HEK293T (cell line): ENCODE data around the gene ANXA3.

Experiments used
- CTCF ChIA-PET: fragments of 350-600 bp; formaldehyde crosslinking; extraction: SDS; loops from one replicate; lab custom pipeline; 2021; ENCODE audit warnings: antibody characterized with exemption, inconsistent platforms; lab: Yijun Ruan, JAX
- POLR2A ChIA-PET: fragments of 350-600 bp; formaldehyde crosslinking; extraction: SDS; loops from one replicate; lab custom pipeline; 2020; ENCODE audit warnings: antibody characterized with exemption, inconsistent platforms; lab: Yijun Ruan, JAX
- DNase-seq: peaks from one replicate; pipeline ENCODE4 v3.0.0; 2012; ENCODE audit warnings: mixed read lengths; ENCODE audit errors: extremely low spot score
- ARNT ChIP-seq: fragments of 450-650 bp; IDR thresholded peaks from 2 replicates; pipeline ENCODE4 v1.6.1; 2017; ENCODE audit warnings: mild to moderate bottlenecking
- BHLHE40 ChIP-seq: fragments of 450-650 bp; IDR thresholded peaks from 2 replicates; pipeline ENCODE4 v1.6.1; 2016; ENCODE audit warnings: mild to moderate bottlenecking, moderate library complexity, borderline replicate concordance
- CTBP1 ChIP-seq: fragments of 450-650 bp; IDR thresholded peaks from 2 replicates; pipeline ENCODE4 v1.6.1; 2016; ENCODE audit warnings: borderline replicate concordance
- ELF4 ChIP-seq: fragments of 450-650 bp; IDR thresholded peaks from 2 replicates; pipeline ENCODE4 v1.6.1; 2017; ENCODE audit warnings: antibody characterized with exemption
- FOXA1 ChIP-seq: fragments of 450-650 bp; IDR thresholded peaks from 2 replicates; pipeline ENCODE4 v1.6.1; 2016; ENCODE audit warnings: mild to moderate bottlenecking
- FOXK2 ChIP-seq: fragments of 450-650 bp; IDR thresholded peaks from 2 replicates; pipeline ENCODE4 v1.6.1; 2016; ENCODE audit warnings: mild to moderate bottlenecking
- FOXM1 ChIP-seq: fragments of 450-650 bp; IDR thresholded peaks from 2 replicates; pipeline ENCODE4 v1.6.1; 2017; ENCODE audit warnings: mild to moderate bottlenecking, borderline replicate concordance
- HDGF ChIP-seq: fragments of 450-650 bp; IDR thresholded peaks from 2 replicates; pipeline ENCODE4 v1.6.1; 2017; ENCODE audit warnings: antibody characterized with exemption, borderline replicate concordance
- L3MBTL2 ChIP-seq: fragments of 450-650 bp; conservative IDR thresholded peaks from 2 replicates; pipeline ENCODE4 v1.6.1; 2016; ENCODE audit warnings: mild to moderate bottlenecking
- LEF1 ChIP-seq: fragments of 450-650 bp; IDR thresholded peaks from 2 replicates; pipeline ENCODE4 v1.6.1; 2017; ENCODE audit warnings: mild to moderate bottlenecking, borderline replicate concordance
- NFRKB ChIP-seq: fragments of 450-650 bp; IDR thresholded peaks from 2 replicates; pipeline ENCODE4 v1.6.1; 2016; ENCODE audit warnings: mild to moderate bottlenecking, moderate library complexity
- SP1 ChIP-seq: fragments of 450-650 bp; IDR thresholded peaks from 2 replicates; pipeline ENCODE4 v1.6.1; 2017
- SUZ12 ChIP-seq: fragments of 450-650 bp; IDR thresholded peaks from 2 replicates; pipeline ENCODE4 v1.6.1; 2016; ENCODE audit warnings: mild to moderate bottlenecking
- TARDBP ChIP-seq: fragments of 450-650 bp; IDR thresholded peaks from 2 replicates; pipeline ENCODE4 v1.6.1; 2016
- ZNF384 ChIP-seq: fragments of 450-650 bp; IDR thresholded peaks from 2 replicates; pipeline ENCODE4 v1.6.1; 2016
- TF ChIP-seq, protein P1 (sequence below): fragments of 450-650 bp; IDR thresholded peaks from 2 replicates; pipeline ENCODE4 v1.6.1; 2016

Gene ANXA3

DNA sequence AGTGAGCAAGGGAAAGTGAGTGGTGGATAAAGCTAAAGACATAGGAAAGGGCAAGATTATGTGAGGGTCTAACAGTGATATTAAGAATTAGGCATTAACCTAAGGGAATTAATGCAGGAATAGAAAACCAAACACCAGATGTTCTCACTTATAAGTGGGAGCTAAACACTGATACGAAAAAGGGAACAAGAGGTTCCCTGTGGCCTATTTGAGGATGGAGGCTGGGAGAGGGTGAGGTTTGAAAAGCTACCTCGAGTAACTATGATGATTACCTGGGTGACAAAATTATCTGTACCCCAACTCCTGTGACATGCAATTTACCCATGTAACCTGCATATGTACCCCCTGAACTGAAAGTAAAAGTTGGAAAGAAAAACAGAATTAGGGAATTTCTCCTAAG lies 79.0 kb downstream of the ANXA3 start:
- no peak for TF ChIP-seq SUZ12
- TF ChIP-seq ELF4, result no peak
- TF ChIP-seq TARDBP, result no peak
- no peak for TF ChIP-seq LEF1
- DNase-seq, result no peak
- ChIA-PET POLR2A (no interaction called here), CTCF (no interaction called here)

DNA sequence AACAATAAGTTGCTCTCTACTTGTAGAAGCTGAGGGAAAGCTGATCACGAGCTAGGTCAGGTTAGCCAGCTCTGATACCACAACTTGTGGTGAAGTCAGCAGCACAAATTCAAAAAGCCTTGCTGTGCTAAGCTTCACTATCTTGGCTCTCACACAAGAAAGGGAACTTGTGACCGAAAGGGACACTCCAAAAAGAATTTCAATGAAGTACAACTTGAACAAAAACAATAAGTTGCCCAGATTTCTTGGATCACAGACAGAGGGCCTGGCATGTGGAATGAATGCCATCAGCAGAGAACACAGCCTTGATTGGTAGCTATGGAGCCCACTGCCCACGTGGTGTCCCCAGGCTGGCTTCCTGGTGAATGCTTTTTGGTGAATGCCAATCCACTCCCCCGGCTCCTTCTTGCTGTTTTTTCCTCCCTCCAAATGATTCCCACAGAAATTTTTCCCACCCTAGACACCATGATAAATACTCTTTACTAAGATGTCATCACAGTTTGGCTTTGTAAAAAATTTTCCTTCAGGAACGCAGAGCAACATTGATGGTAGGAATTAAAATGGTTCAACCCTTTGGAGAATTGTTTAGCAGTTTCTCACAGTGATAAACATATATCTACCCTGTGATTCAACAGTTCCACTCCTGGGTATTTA lies 82.6 kb downstream of the ANXA3 start:
- CTCF ChIA-PET, result no interaction called here
- TF ChIP-seq L3MBTL2 (no peak), CTBP1 (no peak), ZNF384 (no peak), FOXK2 (no peak), SP1 (no peak), FOXM1 (no peak), NFRKB (no peak), ELF4 (no peak), FOXA1 (no peak), SUZ12 (no peak), ARNT (no peak), HDGF (no peak), BHLHE40 (no peak)
- TF ChIP-seq, protein P1, sequence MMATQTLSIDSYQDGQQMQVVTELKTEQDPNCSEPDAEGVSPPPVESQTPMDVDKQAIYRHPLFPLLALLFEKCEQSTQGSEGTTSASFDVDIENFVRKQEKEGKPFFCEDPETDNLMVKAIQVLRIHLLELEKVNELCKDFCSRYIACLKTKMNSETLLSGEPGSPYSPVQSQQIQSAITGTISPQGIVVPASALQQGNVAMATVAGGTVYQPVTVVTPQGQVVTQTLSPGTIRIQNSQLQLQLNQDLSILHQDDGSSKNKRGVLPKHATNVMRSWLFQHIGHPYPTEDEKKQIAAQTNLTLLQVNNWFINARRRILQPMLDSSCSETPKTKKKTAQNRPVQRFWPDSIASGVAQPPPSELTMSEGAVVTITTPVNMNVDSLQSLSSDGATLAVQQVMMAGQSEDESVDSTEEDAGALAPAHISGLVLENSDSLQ, result no peak
- POLR2A ChIA-PET, result no interaction called here
- DNase-seq, result no peak

DNA sequence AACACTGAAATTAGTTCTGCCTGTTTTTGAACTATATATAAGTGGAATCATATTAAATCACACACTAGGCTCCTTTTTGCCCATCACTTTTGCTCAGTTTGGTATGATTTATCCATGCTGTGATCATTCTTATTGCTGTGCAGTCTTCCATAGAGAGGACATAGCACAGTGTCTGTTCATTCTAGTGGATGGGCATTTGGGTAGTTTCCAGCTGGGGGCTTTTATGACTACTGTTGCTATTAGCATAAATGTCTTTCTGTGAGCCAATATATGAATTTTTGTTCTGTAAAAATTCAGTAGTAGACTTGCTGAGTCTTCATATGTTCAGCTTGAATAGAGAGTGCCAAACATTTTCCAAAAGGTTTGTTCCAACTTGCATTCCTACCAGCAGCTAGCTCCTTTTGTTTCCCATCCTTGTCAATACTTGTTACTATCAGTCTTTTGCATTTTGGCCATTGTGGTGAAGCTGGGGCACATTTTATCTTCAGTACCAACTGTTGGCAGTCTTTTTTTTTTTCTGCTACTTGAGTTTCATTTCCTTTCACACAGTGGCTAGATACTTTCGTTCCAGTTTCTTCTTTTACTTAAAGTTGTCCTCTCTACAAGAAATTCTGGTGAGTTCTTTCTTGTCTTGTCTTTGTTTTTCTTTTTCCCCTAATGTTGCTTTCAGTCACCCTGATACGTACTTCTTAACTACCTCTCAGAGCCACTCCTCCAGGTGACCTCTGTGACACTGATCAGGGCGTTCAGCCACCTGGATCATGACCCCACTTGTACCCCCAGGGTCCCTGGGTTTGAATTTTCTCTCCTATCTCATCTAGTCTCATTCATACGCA lies 87.0 kb downstream of the ANXA3 start:
- CTCF ChIA-PET, result no interaction called here
- no peak for DNase-seq
- no peak for TF ChIP-seq TARDBP
- TF ChIP-seq L3MBTL2, result no peak
- TF ChIP-seq FOXK2, result no peak
- TF ChIP-seq SUZ12, result no peak
- no peak for TF ChIP-seq LEF1
- no peak for TF ChIP-seq SP1
- TF ChIP-seq, protein P1, result no peak
- TF ChIP-seq ELF4, result no peak
- TF ChIP-seq BHLHE40, result no peak
- no peak for TF ChIP-seq HDGF
- no peak for TF ChIP-seq CTBP1
- no peak for TF ChIP-seq FOXM1
- no peak for TF ChIP-seq ZNF384
- TF ChIP-seq FOXA1, result no peak
- TF ChIP-seq ARNT, result no peak
- TF ChIP-seq NFRKB, result no peak
- POLR2A ChIA-PET, result no interaction called here

GRCh38 chr4:78640714-78641113 lies 89.1 kb downstream of the ANXA3 start:
- no peak for TF ChIP-seq ELF4
- TF ChIP-seq HDGF, result no peak
- TF ChIP-seq FOXM1, result no peak
- TF ChIP-seq ARNT, result no peak
- TF ChIP-seq, protein P1, result no peak
- no peak for TF ChIP-seq BHLHE40
- no peak for TF ChIP-seq L3MBTL2
- TF ChIP-seq SUZ12, result no peak
- no peak for TF ChIP-seq NFRKB
- no peak for TF ChIP-seq FOXA1
- no peak for TF ChIP-seq CTBP1
- TF ChIP-seq TARDBP, result no peak
- TF ChIP-seq ZNF384, result no peak
- TF ChIP-seq SP1, result no peak
- no peak for TF ChIP-seq FOXK2
- TF ChIP-seq LEF1, result no peak
- DNase-seq, result no peak
- ChIA-PET POLR2A (no interaction called here), CTCF (interaction anchor here (0.6 kb wide), 1 partner anchor 26 kb away, joined by 3 read pairs; no protein-coding TSS in a partner anchor)

DNA sequence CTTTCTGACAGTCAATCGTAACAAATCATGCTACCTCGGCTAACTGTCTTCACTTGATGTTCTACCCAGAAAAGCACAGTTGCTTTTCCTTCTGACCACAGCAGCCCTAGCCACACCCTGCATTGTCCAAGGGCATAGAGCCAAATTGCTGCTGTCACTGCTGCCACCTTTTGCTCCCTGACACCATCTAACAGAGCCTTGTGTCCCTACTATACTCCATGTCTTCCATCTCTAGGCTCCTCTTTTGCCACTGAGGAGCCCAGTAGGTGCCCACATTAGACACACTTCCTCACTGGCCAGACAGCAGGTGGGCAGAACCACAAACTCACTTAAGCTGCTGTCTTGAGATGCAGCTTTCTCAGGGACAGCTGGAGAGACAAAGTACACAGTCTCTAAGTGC lies 91.4 kb downstream of the ANXA3 start:
- no peak for DNase-seq
- POLR2A ChIA-PET, result no interaction called here
- CTCF ChIA-PET, result no interaction called here
- no peak for TF ChIP-seq TARDBP
- no peak for TF ChIP-seq L3MBTL2
- no peak for TF ChIP-seq FOXM1
- TF ChIP-seq SP1, result no peak
- no peak for TF ChIP-seq ELF4
- TF ChIP-seq HDGF, result no peak
- no peak for TF ChIP-seq SUZ12
- TF ChIP-seq ZNF384, result no peak
- no peak for TF ChIP-seq ARNT
- TF ChIP-seq, protein P1, result no peak
- TF ChIP-seq NFRKB, result no peak
- no peak for TF ChIP-seq LEF1
- no peak for TF ChIP-seq BHLHE40
- no peak for TF ChIP-seq FOXK2
- no peak for TF ChIP-seq CTBP1
- TF ChIP-seq FOXA1, result no peak
